Spinal cord (tissue), 10 donors: ENCODE data around the gene RXRA. TPM values are rescaled to one million over a fixed set of nuclear protein-coding genes. Genes with fewer than 3 reads are reported as not detected.

Experiments used
- DNase-seq, 6 donors: peaks; one replicate each; pipeline versions ENCODE4 v3.0.0 to v3.0.0-alpha.2; 2013 to 2015; ENCODE audit warnings: low spot score in 6 of 6, low read depth in 4 of 6
- H3K27ac ChIP-seq: one replicate; pipeline ENCODE4 v1.5.1; 2013; ENCODE audit warnings: low read depth, low read length, control low read depth
- H3K27me3 ChIP-seq: one replicate; pipeline ENCODE4 v1.6.1; 2013; ENCODE audit warnings: low read length; ENCODE audit not compliant: control insufficient read depth, insufficient read depth
- H3K36me3 ChIP-seq: one replicate; pipeline ENCODE4 v1.6.1; 2013; ENCODE audit warnings: low read length; ENCODE audit not compliant: control insufficient read depth, insufficient read depth
- H3K4me1 ChIP-seq: one replicate; pipeline ENCODE4 v1.6.1; 2013; ENCODE audit warnings: low read length; ENCODE audit not compliant: control insufficient read depth, insufficient read depth
- H3K4me3 ChIP-seq: one replicate; pipeline ENCODE4 v1.5.1; 2013; ENCODE audit warnings: low read depth, low read length, control low read depth
- H3K9me3 ChIP-seq: one replicate; pipeline ENCODE4 v1.6.1; 2013; ENCODE audit warnings: low read length; ENCODE audit not compliant: control insufficient read depth, insufficient read depth
- WGBS: methylation state at CpG from one replicate; pipeline ENCODE4 v1.1.5; 2013; ENCODE audit warnings: missing lambda C conversion rate; ENCODE audit not compliant: insufficient coverage; 5-methylcytosine and 5-hydroxymethylcytosine counted together
- polyA plus RNA-seq, 2 donors: library from polyadenylated mRNA; unstranded; fragments of 120-200 nt; gene quantifications; one replicate each; pipeline ENCODE4 v1.2.1, GENCODE V29; 2013; ENCODE audit not compliant: insufficient read length in 2 of 2
- total RNA-seq, 2 donors: library from RNA; depleted of rRNA in 1 of 2; stranded (reverse); fragments of 120-200 nt in 1 of 2; fragments of >200 nt in 1 of 2; gene quantifications; one replicate each; pipeline versions ENCODE4 v1.2.3 to v1.2.4, GENCODE V29; 2013 to 2014
- donor health status: healthy.

RXRA gene
- total and polyA plus RNA-seq, 4 donors: 9.4 to 32.3 (median 26.1) TPM

DNA sequence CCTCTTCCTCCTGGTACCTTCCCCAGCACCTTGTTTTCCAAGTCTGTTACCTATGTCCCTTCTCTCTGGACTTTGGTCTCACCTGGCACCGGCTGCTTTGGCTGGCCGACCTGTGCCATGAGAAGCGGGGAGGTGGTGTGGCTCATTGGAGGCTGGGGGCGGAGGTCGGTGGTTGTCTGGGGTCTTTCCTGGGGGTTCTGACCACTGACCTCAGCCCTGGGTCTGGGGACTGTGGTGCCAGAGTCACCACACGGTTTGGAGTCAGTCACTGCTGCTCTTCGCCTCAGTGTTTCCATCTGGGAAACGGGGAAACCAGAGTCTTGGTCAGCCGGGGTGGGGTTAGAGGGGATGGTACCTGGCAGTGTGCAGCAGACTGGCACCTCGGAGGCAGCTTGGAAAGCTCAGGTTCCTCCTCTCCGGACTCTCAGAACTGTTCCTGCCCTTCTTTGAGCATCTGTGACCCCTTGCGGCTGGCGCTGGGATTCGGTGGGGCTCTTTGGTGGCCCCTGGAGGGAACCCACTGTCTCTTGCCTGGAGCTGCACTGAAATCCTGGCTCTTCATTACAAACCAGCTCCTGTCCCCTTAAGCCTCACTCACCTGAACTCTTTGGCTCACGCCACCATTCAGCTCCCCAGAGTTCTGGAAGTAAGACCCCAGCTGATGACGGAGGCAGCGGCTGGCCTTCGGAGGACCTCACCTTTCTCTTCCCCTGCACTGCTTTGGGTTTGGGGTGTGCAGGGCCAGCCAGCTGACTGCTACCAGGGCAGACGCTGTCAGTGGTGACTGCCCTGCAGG is 4.1 kb upstream of the RXRA start:
- Histone ChIP-seq H3K27ac (no peak overlapping the region), H3K4me3 (no peak overlapping the region), H3K36me3 (no peaks in the 10 kb centered on the region), H3K27me3 (no peaks in the 10 kb centered on the region), H3K4me1 (peaks cover 81% of the 10 kb centered on the region), H3K9me3 (no peaks in the 10 kb centered on the region)
- DNase-seq: no peak
- 92% methylated on average over 18 of the region's 19 CpGs for WGBS

DNA sequence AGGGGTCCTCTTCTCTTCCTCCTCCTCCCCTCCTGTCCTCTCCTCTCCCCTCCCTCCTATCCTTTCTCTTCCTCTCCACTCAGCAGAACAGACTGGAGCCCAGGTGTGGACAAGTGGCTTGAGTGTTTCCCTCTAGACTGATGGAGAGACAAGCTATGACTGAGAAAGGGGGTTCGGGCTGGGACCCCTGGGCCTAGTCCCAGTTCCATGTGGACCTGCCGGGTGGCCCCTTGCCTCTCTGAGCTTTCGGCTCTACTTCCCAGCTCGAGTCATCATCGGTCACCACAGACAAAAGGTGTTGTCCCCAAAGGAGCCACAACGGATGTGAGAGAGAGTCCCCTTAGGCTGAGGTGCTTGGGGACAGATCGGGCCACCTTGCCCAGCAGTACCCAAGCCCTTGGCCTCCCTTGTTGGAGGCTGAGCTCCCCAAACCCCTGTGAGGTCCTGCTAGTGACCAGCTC is 3.4 kb upstream of the RXRA start:
- H3K27ac ChIP-seq: no peak overlapping the region

DNA sequence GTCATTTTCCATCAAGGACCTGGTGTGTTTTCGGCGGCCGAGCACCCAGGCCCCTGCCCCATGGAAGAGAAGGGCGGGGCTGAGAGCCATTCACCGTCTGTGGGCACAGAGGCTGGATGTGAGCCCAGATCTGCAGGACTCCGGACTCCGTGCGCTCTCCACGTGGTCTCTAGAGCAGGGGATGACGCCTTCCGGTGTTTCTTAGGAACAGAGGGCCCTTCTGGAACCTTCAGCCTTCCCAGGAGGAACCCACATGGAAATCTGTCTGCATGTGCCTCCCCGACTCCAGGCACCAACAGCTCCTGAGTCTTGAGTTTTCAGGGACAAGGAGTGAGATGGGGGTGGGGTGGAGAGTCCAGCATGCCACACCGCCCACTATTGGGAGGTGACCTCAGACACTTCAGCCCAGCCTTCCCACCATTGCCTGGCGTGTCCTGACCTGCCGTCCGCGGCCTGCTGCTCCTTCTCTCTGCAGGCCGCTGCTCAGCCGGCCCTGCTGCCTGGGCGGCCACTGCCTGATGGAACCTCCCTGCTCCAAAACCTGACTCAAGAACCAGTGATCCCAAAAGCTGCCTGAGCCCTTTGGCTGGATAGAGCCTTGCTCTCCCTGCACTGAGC is 2.4 kb upstream of the RXRA start:
- Histone ChIP-seq H3K4me1 (peaks cover 85% of the 10 kb centered on the region), H3K27me3 (no peaks in the 10 kb centered on the region), H3K27ac (no peak overlapping the region), H3K36me3 (peaks cover 6% of the 10 kb centered on the region), H3K9me3 (no peaks in the 10 kb centered on the region), H3K4me3 (no peak overlapping the region)
- DNase-seq: peak in 2 of 6 donors; percentile 55 to 56
- 51% methylated on average over 19 of the region's 20 CpGs for WGBS

More for the DNA sequence above, 3.4 kb upstream of the RXRA start:
- peaks cover 83% of the 10 kb centered on the region for H3K4me1 ChIP-seq
- no peaks in the 10 kb centered on the region for H3K36me3 ChIP-seq
- no peak for DNase-seq
- no peaks in the 10 kb centered on the region for H3K27me3 ChIP-seq
- H3K9me3 ChIP-seq: no peaks in the 10 kb centered on the region
- no peak overlapping the region for H3K4me3 ChIP-seq
- 94% methylated on average over 7 of the region's 7 CpGs for WGBS

DNA sequence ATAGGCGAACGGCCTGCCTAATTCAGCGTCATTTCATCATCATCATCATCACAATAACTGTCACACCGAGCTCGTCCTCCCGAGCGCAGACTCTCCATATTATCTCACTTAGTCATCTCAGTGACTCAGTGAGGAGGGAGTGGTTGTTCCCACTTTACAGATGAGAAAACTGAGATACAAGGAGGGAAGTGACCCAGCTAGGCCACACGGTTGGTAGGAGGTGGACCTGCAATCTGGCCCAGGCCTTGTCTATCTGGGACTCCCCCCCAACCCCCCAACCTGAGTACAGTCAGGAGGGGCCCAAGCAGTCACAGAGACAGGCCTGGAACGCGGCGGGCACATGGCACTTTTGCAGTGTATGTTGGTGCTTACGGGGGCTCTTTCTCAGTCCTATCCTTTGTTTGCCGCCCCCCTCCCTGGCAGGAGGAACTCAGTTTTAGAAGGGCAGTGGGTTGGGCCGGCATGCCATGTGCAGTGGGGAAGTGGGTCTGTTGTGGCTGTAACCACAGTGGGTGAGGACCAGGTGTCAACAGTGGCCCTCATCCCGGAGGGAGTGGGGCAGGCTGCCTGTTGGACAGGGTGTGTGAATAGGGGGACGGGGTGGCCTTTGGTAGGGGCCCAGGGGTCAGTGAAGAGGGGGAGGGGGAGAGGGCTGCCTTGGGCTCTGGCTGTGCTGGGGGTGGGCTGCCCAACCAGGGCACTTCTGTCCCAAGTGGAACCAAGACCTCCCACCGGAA is 1.7 kb upstream of the RXRA start:
- Histone ChIP-seq H3K36me3 (peaks cover 8% of the 10 kb centered on the region), H3K27me3 (no peaks in the 10 kb centered on the region), H3K9me3 (no peaks in the 10 kb centered on the region), H3K4me1 (peaks cover 85% of the 10 kb centered on the region), H3K27ac (no peak overlapping the region), H3K4me3 (peak overlapping the region; percentile 16)
- no peak for DNase-seq
- WGBS: 71% methylated on average over 6 of the region's 17 CpGs

DNA sequence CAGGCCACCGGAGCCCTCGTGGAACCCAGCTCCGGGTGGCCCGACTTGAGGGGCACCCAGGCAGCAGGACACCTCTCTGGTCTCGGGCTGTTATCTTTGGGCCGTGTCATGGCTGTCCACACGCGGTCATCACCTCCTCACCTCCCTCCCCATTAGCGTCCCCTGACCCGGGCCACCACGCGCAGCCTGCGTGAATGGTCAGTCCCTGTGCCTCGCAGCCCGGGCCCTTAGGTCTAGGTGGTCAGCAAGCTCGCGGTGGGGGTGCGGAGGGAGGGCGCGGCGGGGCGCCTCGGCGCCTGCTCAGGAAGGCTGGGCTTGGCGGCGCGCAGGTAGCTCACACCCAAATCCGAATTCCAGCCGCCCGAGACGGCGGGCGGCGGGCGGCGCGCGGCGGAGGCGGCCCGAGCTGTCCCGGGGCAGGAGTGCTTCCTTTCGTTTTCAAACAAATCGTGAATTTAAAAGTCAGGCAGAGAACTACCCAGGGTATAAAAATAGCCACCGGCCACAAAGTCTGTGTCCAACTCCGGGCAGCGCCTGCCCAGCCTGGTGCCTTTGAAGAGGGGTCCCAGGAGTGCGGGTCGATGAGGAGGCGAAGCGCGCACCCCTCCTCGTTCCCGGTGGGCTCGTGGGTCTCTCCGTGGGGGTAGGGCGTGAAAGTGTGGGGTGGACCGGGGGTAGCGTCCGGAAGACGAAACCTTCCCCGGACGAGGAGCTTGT is 1.0 kb upstream of the RXRA start:
- 16% methylated on average over 63 of the region's 63 CpGs for WGBS
- H3K36me3 ChIP-seq: peaks cover 8% of the 10 kb centered on the region
- H3K27me3 ChIP-seq: no peaks in the 10 kb centered on the region
- H3K9me3 ChIP-seq: no peaks in the 10 kb centered on the region
- H3K27ac ChIP-seq: peak overlapping the region; percentile 75
- peak overlapping the region; percentile 65 for H3K4me3 ChIP-seq
- DNase-seq: no peak
- H3K4me1 ChIP-seq: peaks cover 85% of the 10 kb centered on the region

DNA sequence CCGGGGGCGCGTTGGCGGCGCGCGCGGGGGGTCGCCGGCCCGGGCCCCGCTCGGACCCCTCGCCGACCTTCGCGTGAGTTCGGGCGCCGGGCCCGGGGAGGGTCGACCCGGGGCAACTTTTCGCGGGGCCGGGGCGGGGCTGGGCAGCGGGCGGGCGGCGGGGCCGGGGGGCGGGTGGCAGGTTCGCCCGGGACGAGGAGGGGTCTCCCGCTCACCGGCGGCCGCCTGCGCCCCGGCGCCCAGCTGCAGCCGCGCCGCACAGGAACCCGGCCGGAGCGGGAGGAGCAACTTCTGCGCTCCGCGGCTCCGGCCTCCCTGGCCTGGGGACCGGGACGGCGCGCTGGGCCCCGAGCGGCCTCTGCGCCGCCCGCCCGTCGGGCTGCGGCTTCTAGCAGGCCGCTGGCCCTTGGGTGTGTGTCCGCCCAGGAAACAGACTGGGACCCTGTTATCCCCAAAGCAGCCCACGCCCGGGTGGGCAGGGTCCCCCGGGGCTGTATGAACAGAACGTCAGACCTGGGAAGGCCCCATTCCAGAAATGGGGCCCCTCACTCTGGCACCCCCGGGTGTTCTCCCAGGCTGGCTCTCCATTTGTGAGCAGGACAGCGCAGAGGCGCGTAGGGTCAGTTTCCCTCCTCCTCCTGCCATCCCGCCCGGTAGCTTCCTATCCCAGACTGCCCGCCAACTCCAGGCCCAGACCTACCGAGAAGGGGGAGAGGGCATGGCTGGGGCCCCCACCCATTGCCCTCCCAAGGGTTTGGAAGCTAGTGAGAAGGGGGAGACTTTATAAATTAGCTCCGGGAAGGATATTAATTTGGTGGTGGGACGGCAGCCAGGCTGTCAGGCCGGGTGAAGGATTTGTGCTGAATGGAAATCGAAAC is 708 bp downstream of the RXRA start:
- no peak for DNase-seq
- Histone ChIP-seq H3K27me3 (no peaks in the 10 kb centered on the region), H3K4me3 (peak overlapping the region; percentile 60), H3K4me1 (peaks cover 85% of the 10 kb centered on the region), H3K9me3 (no peaks in the 10 kb centered on the region), H3K27ac (peak overlapping the region; percentile 61), H3K36me3 (peaks cover 8% of the 10 kb centered on the region)
- under 1% methylated on average over 78 of the region's 83 CpGs for WGBS

DNA sequence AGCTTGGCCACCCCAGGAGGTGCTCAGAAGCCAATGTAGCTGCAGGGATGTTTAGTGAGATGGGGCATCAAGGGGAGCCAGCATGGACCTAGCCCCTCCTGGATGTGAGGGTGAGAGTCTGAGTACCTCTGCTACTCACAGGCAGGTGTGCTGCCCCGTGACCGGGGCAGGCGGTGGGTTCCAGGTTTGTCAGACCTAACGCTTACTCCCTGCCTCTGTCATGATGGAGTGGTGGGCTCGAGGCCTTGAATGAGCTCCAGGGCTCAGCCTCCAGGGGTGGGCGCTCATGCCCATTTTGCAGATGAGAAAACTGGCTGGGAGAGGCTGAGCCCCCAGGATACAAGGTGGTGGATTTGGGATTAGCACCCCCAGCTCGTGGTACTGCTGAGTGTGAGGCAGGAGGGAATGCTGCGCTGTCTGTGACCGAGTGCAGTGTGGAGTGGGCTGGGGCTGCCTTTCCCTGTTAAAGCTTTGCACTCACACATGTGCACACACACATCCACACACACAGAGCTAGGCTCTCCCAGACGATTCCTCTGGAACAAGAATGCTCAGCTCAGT is 1.5 kb downstream of the RXRA start:
- WGBS: 51% methylated on average over 7 of the region's 10 CpGs
- Histone ChIP-seq H3K36me3 (peaks cover 14% of the 10 kb centered on the region), H3K27me3 (no peaks in the 10 kb centered on the region), H3K9me3 (no peaks in the 10 kb centered on the region), H3K27ac (no peak overlapping the region), H3K4me3 (peak overlapping the region; percentile 60), H3K4me1 (peaks cover 85% of the 10 kb centered on the region)
- DNase-seq: no peak

DNA sequence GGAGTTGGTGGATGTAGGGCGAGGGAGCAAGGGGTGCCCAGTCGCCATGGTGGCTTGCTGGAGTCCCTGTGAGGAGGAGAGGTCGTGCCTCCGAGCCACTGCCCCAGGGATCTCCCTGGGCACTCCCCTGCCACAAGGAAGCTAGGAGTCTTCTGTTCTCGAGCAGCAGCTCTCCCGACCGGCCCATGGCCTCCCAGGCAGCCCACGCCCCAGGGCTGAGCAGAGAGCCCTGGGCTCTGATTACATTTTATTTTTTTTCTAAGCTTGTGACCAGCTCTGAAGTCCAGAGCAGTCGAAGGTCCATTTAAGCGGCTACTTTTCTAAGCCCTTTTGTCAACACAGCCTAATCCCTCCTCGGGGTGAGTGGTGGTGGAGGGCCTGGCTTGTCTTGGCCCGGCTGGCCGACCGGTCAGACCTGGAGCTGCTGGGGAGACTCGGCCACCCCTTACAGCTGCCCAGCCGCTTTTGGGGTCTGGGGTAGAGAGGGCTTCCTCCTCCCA is 2.1 kb downstream of the RXRA start:
- Histone ChIP-seq H3K4me1 (peaks cover 88% of the 10 kb centered on the region), H3K4me3 (peak overlapping the region; percentile 33), H3K36me3 (peaks cover 14% of the 10 kb centered on the region), H3K27ac (peak overlapping the region; percentile 81), H3K27me3 (no peaks in the 10 kb centered on the region), H3K9me3 (no peaks in the 10 kb centered on the region)
- DNase-seq: no peak
- 39% methylated on average over 8 of the region's 16 CpGs for WGBS
